Loucy (cell line): ENCODE results near the gene WDR64.

ENCODE experiments used
- H2AFZ ChIP-seq: fragments of 200-600 bp; sonication (generic); 2 replicates; pipeline ENCODE4 v1.6.0; 2016; ENCODE audit warnings: antibody characterized with exemption, mild to moderate bottlenecking, low read length, moderate library complexity
- H3F3A ChIP-seq: fragments of 200-600 bp; 2 replicates; pipeline ENCODE4 v1.6.0; 2016; ENCODE audit warnings: antibody characterized with exemption, low read depth, mild to moderate bottlenecking
- H3K27me3 ChIP-seq: fragments of 200-600 bp; sonication (generic); 2 replicates; pipeline ENCODE4 v1.6.1; 2014; ENCODE audit warnings: low read length, mild to moderate bottlenecking; ENCODE audit not compliant: insufficient read depth, poor library complexity, severe bottlenecking
- H3K36me3 ChIP-seq: fragments of 200-600 bp; sonication (generic); 2 replicates; pipeline ENCODE4 v1.6.1; 2016; ENCODE audit warnings: low read length; ENCODE audit not compliant: insufficient read depth
- H3K4me1 ChIP-seq: fragments of 200-600 bp; sonication (generic); 2 replicates; pipeline ENCODE4 v1.5.1; 2014; ENCODE audit warnings: low read length, mild to moderate bottlenecking; ENCODE audit not compliant: insufficient read depth, poor library complexity, severe bottlenecking
- H3K4me2 ChIP-seq: fragments of 200-600 bp; sonication (generic); 2 replicates; pipeline ENCODE4 v1.6.0; 2014; ENCODE audit warnings: antibody characterized with exemption, low read length, low read depth, mild to moderate bottlenecking; ENCODE audit not compliant: poor library complexity, severe bottlenecking
- H3K4me3 ChIP-seq: fragments of 200-600 bp; sonication (generic); 2 replicates; pipeline ENCODE4 v1.5.1; 2014; ENCODE audit warnings: low read length, mild to moderate bottlenecking, mixed read lengths; ENCODE audit not compliant: poor library complexity, severe bottlenecking
- H3K79me2 ChIP-seq: fragments of 200-600 bp; sonication (generic); 2 replicates; pipeline ENCODE4 v1.6.1; 2014; ENCODE audit warnings: low read length; ENCODE audit not compliant: insufficient read depth
- H3K9ac ChIP-seq: fragments of 200-600 bp; sonication (generic); 2 replicates; pipeline ENCODE4 v1.6.0; 2014; ENCODE audit warnings: mild to moderate bottlenecking, low read depth, low read length, moderate library complexity; ENCODE audit not compliant: poor library complexity, severe bottlenecking
- H3K9me2 ChIP-seq: fragments of 200-600 bp; sonication (generic); replicated peaks from 2 replicates; pipeline ENCODE4 v1.6.1; 2016; ENCODE audit warnings: low read depth, low read length, mixed read lengths
- H3K9me3 ChIP-seq: fragments of 200-600 bp; sonication (generic); 2 replicates; pipeline ENCODE4 v1.6.1; 2014; ENCODE audit warnings: mild to moderate bottlenecking, antibody characterized with exemption, low read length, low read depth; ENCODE audit not compliant: insufficient read depth
- H4K20me1 ChIP-seq: fragments of 200-600 bp; sonication (generic); 2 replicates; pipeline ENCODE4 v1.6.0; 2014; ENCODE audit warnings: antibody characterized with exemption, low read length, mild to moderate bottlenecking; ENCODE audit not compliant: insufficient read depth, poor library complexity, severe bottlenecking
- CTCF ChIP-seq: fragments of 200-600 bp; sonication (generic); conservative IDR thresholded peaks from 2 replicates; pipeline ENCODE4 v1.5.1; 2014; ENCODE audit warnings: mild to moderate bottlenecking, antibody characterized with exemption, low read length
- EZH2phosphoT487 ChIP-seq: fragments of 200-600 bp; IDR thresholded peaks from 2 replicates; pipeline ENCODE4 v1.6.1; 2018; ENCODE audit warnings: antibody characterized with exemption, mild to moderate bottlenecking, moderate library complexity, borderline replicate concordance

WDR64 gene

DNA sequence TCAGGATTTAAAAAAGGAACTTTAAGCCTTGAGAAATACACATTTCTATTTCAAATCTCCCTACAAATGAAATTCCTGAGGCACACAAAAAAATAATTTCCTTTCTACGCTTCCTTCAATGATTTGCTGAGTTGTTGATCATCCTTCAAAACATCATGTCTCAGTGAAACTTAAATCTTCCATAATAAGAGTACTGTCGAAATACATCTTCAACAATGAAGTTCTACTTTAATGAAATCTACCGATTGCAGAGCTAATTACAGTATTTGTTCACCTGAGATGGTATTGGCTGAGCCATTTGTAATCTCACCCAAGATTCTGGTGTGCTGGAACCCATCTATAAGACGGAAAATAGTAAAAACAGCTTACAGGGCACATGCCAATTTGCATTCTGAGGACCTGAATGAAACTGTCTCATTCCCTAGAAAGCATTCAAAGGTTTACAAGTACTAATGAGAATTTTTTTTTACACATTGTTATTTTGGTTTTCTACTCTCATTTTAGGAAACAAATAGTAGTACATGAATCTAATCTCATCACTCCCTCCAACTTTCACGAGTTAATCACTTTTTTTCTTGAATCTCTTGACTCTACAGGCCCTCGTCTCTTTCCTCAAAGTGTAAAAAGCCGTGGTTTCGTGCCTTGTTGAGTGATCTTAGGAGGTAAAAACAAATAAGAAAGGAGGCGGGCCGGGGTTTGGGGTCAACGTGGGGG is 13.0 kb upstream of the WDR64 start:
- Histone ChIP-seq H3K36me3 (no peaks in the 10 kb centered on the region), H3K9me2 (no peaks in the 10 kb centered on the region), H3K4me3 (peak overlapping the region; percentile 73), H3K79me2 (peaks cover 16% of the 10 kb centered on the region; the same call in 1 of the 2 replicates), H3K27me3 (no peaks in the 10 kb centered on the region), H2AFZ (peak overlapping the region; percentile 54; the same call in 1 of the 2 replicates), H3K9ac (peak overlapping the region; percentile 65), H3K9me3 (no peaks in the 10 kb centered on the region), H4K20me1 (no peaks in the 10 kb centered on the region), H3K4me1 (peaks cover 13% of the 10 kb centered on the region), H3F3A (no peaks in the 10 kb centered on the region), H3K4me2 (peak overlapping the region; percentile 62)
- TF ChIP-seq CTCF (no peak), EZH2phosphoT487 (no peak)

DNA sequence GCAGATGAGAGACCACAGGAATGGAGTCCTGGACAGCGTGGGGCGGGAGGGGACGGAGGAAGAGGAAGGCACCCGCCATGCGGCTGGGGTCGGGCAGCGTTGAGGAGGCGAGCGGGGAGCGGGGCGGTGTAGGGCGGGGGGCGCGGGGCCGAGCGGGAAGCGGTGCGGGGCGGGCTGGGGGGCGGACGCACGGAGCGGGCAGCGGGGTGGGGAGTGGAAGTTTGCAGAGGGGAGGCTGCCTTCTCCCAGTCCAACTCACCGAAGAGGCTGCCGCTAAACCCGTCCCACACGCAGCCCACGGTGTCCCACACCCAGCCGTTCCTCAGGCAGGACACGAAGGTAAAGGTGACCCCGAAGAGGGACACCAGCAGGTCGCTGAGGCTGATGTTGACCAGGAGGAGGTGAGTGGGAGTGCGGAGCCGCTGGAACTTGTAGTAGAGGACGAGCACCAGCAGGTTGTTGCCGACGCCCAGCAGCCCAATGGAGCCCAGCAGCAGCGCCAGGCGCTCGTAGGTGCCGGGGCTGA is 12.4 kb upstream of the WDR64 start:
- TF ChIP-seq CTCF, result no peak
- no peak for TF ChIP-seq EZH2phosphoT487
- Histone ChIP-seq H3K4me3 (peak overlapping the region; percentile 73), H3K79me2 (peaks cover 16% of the 10 kb centered on the region; the same call in 1 of the 2 replicates), H2AFZ (peak overlapping the region; percentile 60), H3F3A (no peaks in the 10 kb centered on the region), H4K20me1 (no peaks in the 10 kb centered on the region), H3K36me3 (no peaks in the 10 kb centered on the region), H3K4me2 (peak overlapping the region; percentile 62), H3K9ac (peak overlapping the region; percentile 65), H3K9me3 (no peaks in the 10 kb centered on the region), H3K4me1 (peaks cover 13% of the 10 kb centered on the region), H3K27me3 (no peaks in the 10 kb centered on the region), H3K9me2 (no peaks in the 10 kb centered on the region)

GRCh38 chr1:241640149-241640866 is 11.8 kb upstream of the WDR64 start, which contains the start of the genes CHML and OPN3:
CHML (minus strand) TSS chr1:241640369; CDS start chr1:241635766, 4,603 bp downstream.
OPN3 (minus strand) TSS chr1:241640369; CDS start chr1:241640254, 115 bp downstream.
- peak within 1 kb of the TSS; percentile 65 for H3K9ac ChIP-seq
- no peaks in the 10 kb centered on the region for H3K27me3 ChIP-seq
- H3K4me2 ChIP-seq, result peak within 1 kb of the TSS; percentile 62
- no peaks in the 10 kb centered on the region for H3K36me3 ChIP-seq
- H2AFZ ChIP-seq, result peak within 1 kb of the TSS; percentile 82
- no peaks in the 10 kb centered on the region for H4K20me1 ChIP-seq
- H3K4me1 ChIP-seq, result peaks cover 13% of the 10 kb centered on the region
- H3F3A ChIP-seq, result no peaks in the 10 kb centered on the region
- no peaks in the 10 kb centered on the region for H3K9me3 ChIP-seq
- H3K4me3 ChIP-seq, result peak within 1 kb of the TSS; percentile 73
- H3K9me2 ChIP-seq, result no peaks in the 10 kb centered on the region
- H3K79me2 ChIP-seq, result peaks cover 16% of the 10 kb centered on the region; the same call in 1 of the 2 replicates
- TF ChIP-seq CTCF, result no peak
- no peak for TF ChIP-seq EZH2phosphoT487
